GM18508 (cell line): Measurements from ENCODE around the gene PTGDS.

Experiments
- ATAC-seq: cut with Tn5 transposase; IDR thresholded peaks from one replicate; pipeline ENCODE4 v1.9.1; 2021; ENCODE audit warnings: moderate number of reproducible peaks; ENCODE audit not compliant: insufficient read depth, unreplicated experiment

Gene PTGDS

GRCh38 chr9:137007108-137007815 is 30.0 kb downstream of the PTGDS start:
- ATAC-seq: no peak

- no peak for ATAC-seq
These were observed 30.5 kb downstream of the PTGDS start for GRCh38 chr9:137007816-137008270.

GRCh38 chr9:137008312-137008711 is 31.0 kb downstream of the PTGDS start:
- no peak for ATAC-seq

DNA sequence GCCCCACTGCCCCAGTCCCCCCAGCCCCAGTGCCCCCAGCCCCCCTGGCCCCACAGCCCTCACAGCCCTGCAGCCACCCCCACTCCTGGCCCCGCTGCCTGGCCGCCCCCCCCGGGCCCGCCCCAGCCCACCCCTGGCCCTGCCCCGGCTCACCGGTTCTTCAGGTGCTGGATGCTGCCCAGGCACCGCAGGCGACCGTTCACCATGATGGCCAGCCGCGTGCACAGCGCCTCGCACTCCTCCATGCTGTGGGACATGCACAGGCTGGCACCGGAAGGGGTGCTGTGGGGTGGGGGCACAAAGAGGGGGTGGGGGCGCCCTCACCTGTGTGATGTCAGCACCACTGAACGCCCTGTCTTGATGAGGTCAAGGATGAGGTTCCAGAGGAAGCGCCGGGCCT is 31.9 kb downstream of the PTGDS start:
- no peak for ATAC-seq

DNA sequence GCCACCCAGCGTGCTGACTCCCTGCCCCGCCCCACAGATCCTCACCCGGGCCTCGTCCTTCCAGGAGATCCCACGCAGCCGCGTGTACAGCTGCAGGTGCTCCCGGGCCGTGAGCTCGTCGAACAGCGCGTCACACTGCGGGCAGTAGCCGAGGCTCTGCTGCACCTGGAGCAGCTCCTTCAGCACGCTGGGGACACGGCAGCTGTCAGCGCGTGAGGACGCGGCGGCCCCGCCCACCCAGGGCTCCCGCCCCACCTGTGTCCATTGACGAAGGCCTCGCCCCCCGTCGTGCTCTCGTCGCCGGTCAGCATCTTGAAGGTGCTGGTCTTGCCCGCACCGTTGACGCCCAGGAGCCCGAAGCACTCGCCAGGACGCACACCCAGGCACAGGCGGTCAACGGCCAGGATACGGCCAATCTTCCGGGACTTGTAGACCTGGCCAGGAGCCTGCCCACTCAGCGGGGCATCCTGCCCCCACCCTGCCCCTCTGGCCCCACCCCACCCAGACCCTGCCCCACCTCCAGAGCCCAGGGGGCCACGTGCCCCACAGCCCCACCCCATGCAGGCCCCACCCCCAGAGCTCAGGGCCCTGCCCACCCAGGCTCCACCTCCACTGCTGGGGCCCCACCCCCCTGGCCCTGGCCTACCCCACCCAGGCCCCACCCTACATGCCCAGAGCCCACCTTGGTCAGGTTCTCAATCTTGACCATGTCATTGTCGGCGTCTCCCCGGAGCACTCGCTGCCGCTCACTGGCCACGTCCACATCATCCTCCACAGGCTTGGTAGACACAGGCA is 32.8 kb downstream of the PTGDS start:
- no peak for ATAC-seq

DNA sequence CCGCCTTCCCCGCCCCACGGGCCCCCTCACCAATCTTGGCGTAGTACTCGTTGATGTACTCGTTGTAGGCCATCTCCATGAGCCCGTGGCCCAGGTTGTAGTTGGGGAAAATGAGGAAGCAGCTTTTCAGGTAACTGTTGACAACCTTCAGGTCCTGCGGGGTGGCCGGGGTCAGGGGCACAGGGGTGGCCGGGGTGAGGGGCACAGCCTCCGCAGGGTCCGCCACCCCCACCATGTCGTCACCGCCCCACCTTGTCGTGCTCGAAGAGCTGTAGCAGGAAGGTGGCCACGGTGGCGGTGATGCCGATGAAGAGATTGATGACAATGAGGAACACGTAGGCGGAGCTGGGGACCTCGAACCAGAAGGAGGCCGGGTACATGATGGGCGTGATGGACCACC is 33.9 kb downstream of the PTGDS start:
- ATAC-seq: no peak

DNA sequence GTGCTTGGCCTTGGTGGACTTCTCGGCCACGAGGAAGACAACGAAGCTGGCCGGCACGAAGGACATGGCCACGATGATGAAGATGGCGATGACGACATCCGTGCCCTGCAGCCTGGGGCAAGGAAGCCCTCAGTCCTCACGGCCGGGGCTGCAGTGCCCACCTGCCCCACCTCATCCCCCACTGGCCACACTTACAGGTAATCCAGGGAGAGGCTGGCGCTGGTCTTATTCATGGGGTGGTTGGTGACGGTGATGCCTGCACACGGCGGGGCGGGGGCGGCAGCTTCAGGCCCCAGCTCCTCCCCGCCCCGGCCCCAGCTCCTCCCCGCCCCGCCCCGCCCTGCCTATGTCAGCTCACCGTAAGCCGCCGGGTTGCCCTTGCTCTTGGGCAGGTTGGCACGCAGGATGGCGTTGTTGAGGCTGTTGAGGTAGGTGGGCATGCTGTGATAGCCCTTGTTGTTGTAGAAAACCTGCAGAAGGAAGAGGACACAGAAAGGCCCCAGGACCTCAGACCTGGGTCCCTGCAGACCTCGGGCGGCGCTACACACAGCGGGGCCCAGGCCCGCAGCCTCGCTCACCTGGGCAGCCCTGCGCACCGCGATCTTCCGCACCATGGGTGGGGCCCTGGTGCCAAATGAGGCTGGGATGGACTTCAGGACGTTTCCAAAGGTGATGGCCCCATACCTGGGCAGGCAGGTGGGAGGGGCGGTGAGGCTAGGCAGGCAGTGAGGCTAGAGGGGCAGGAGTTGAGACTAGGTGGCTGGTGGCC is 34.8 kb downstream of the PTGDS start:
- ATAC-seq: no peak

DNA sequence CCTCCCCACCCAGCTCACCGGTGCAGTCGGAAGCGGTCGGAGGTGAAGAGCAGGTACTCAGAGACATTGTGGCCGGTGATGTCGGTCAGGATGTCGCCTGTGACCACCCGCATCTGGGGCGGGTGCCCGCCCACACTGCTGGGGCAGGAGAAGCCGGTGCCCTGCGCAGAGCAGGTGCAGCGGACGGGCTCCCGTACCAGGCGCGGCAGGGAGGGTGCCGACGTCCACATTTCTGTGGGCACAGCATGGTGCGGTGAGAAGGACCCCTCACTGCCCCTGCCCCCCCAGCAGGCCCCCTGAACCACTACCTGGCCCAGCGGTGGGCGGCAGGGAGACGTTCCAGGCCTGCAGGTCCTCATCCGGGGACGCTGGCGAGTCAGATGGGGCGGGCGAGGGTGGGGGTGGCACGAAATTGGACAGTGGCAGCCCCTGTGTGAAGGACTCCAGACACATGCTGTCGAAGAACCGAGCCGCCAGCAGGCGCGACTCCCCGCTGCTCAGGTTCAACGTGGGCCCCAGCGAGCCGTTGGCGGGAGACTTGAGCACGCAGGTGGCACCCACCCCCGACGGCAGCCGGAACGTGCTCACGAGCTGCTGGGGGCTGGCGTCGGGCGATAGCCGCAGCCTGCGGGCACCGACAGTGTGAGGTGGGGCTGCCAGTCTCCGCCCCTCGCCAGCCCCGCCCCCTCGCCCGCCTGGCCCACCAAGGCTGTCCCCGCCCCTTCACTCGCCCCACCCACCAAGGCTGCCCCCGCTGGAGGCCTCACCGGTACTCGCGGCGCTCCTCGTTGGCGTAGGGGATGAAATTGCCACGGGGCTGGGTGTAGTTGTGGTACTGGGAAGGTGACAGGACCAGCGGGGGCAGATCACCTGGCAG is 35.6 kb downstream of the PTGDS start:
- ATAC-seq: no peak

DNA sequence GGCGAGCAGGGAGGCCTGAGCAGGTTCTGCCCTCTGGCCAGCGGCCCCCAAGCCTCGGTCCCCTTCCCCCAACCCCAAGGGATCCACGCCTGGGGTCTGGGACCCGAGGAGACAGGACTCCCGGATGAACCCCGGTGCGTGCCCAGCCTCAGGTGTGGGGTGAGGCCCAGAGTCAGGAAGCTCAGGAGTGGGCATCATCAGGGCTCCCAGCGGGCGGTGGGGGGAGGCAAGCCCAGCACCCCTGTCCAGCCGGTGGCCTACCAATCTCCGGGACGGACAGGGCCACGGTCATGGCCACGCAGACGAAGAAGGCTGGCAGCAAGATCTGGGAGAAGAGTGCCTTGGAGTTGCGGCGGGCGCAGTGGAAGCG is 36.3 kb downstream of the PTGDS start:
- no peak for ATAC-seq

GRCh38 chr9:137014166-137014565 is 36.9 kb downstream of the PTGDS start:
- ATAC-seq: no peak

DNA sequence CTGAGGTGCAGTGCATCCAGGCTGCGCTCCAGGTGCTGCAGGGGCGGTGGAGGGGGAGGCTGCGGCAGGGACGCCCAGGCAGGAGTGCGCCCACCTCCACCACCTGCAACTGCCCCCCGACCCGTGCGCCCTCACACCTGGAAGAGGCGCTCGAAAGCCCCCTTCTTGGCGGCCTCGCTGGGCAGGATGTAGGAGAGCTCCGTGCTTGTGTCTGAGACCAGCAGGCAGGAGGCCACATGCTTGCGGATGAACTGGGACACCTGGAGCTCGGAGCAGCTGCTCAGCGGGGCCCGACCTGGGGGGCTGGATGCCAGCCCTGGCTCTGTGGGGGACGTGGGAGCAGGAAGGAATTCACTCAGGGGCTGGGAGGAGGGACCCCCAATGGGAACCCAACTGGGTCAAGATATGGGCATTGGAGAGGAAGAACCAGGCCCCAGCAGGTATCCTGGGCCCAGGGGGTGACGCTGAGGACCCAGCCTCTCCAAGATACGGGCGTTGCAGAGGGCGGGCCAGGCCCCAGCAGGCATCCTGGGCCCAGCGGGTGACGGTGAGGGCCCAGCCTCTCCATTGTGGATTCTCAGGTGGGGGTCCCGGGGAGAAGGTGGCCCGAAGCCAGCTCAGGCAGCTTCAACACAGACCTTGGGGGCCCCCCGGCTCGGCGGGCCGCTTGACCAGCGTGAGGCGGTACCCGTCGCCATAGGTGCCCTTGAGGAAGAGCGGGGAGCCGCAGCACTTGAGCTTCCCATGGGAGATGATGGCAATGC is 37.7 kb downstream of the PTGDS start:
- ATAC-seq: no peak

DNA sequence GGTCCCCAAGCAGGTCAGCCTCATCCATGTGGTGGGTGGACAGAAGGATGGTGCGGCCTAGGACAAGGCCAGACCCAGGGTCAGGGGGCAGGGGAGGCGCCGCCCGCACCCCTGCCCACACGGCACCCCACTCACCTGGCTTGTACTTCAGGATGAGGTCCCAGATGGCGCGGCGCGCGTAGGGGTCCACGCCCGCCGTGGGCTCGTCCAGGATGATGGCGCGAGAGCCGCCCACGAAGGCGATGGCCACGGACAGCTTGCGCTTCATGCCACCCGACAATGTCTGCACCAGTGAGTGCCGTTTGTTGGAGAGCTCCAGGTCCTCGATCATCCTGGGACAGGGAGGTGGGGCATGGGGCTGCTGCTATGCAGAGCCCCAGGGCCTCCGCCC is 38.2 kb downstream of the PTGDS start:
- ATAC-seq: no peak

DNA sequence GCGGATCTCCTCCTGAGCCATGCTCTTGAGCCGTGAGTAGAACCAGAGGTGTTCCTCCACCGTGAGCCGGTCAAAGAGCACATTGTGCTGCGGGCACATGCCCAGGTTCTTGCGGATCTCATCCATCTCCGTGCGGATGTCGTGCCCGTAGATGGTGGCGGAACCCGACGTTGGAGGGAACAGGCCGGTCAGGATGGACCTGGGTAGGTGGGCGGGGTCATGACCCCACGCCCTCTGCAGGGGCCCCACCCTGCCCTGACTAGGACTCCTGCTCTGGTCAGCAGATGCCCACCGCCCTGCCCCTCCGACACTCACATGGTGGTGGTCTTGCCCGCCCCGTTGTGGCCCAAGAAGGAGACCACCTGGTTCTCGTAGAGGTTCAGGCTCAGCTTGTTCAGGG is 38.7 kb downstream of the PTGDS start:
- no peak for ATAC-seq

DNA sequence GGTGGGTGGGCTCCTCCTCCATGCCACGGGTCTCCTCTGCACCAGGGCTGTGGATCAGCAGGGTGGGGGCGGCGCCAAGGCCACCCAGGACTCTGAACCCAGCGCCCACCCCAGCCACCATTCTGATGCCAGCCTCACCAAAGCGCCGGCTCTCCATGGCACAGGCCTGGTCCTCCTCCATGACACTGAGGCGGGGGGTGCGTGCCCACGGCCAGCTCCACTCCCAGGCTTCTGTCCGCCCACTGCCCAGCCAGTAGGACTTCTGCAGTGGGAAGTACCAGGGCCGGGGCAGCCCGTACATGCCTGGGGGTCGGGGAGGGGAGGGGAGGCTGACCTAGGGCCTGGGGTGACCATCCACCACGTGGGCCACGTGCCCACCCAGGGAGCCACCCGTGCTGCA is 39.1 kb downstream of the PTGDS start:
- no peak for ATAC-seq

DNA sequence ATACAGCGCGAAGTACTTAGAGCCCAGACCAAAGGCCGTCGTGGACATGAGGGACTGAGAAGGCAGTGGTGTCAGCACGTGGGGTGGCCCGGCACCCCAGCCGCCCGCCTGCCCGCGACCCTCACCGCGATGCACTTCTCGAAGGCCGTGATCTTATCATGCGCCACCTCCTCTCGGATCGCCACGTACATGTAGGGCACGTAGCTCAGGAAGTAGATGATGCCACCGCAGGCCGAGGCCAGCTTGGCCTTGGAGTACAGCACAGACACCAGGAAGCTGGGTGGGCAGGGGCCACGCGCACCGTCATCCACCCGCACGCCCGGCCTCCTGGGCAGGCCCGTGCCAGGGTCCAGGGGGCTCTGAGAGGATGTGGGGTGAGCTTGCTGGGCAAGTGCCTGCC is 39.8 kb downstream of the PTGDS start:
- no peak for ATAC-seq

- ATAC-seq: no peak
These were observed 40.6 kb downstream of the PTGDS start for GRCh38 chr9:137017791-137018497.

- ATAC-seq: no peak
These were observed 41.7 kb downstream of the PTGDS start for GRCh38 chr9:137018761-137019559.
